ENCODE data around the gene PLCB2.

DNA sequence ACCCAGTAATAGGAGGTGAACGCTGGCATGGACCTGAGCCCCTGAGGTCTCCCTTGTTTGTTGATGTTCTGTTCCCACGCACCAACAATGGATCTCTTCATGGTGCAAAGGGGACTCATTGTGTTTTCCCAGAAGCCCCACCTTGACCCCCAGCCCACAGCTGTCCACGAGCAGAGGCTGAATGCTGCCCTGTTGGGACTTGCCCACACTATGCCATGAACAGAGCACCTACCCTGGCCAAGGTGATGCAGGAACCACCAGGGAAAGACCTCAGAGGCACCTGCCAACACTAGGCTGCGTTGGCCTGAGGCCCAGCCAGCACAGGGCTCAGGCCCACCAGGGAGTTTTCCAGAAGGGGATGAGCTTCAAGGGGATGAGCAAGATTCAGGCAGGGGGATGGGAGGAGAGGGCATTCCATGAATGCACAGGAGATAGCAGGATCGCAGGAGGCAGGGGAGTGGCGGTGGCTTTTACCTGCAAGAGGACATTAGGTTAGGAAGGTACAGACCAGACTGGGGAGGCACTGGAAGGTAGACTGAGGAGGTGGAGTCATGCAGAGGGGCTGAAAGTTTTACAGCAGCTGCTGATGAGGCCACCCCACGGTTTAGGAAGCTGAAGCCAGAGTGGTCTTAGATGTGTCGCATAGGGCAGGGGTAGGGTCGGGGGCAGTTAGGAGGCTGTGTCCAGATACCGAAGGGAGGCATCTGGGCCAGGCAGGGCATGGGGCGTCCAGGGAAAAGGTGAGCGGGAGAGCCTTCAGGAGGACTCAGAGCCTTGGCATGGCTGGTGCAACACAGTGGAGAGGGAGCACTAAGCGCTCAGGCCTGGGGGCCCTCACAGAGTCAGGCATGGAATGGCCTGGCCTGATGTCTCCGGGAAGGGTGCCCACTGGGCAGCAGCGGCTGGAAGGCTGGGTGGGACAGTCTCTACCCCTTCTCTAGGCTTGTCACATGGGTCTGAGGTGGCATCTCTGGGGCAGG is 39.1 kb upstream of the PLCB2 start:
- TF ChIP-seq, protein P1, sequence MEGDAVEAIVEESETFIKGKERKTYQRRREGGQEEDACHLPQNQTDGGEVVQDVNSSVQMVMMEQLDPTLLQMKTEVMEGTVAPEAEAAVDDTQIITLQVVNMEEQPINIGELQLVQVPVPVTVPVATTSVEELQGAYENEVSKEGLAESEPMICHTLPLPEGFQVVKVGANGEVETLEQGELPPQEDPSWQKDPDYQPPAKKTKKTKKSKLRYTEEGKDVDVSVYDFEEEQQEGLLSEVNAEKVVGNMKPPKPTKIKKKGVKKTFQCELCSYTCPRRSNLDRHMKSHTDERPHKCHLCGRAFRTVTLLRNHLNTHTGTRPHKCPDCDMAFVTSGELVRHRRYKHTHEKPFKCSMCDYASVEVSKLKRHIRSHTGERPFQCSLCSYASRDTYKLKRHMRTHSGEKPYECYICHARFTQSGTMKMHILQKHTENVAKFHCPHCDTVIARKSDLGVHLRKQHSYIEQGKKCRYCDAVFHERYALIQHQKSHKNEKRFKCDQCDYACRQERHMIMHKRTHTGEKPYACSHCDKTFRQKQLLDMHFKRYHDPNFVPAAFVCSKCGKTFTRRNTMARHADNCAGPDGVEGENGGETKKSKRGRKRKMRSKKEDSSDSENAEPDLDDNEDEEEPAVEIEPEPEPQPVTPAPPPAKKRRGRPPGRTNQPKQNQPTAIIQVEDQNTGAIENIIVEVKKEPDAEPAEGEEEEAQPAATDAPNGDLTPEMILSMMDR (IDR thresholded peaks at IDR 0.05; ENCODE audit: insufficient read depth, low read depth, low read length): no peak
- no peak for TF ChIP-seq EZH2 (IDR thresholded peaks at IDR 0.05; ENCODE audit: insufficient read depth, low read length)

All from astrocyte (in vitro differentiated cells and primary cell).